ENCODE data around the gene PNMA3.
"Not testable (repeated sequence)": the region's sequence is repeated elsewhere in the genome, so short reads cannot be mapped to it uniquely, and the experiment has no call there.

PNMA3 gene

GRCh38 chrX:153055871-153056749 lies at the start of gene PNMA3:
Gene PNMA3 (plus strand): TSS chrX:153056470. CDS start chrX:153057056, 586 bp downstream.
- TF ChIP-seq CTCF (IDR thresholded peaks at IDR 0.05; ENCODE audit: extremely low read depth, missing control alignments): no peak
- DNase-seq (ENCODE audit: low spot score): no peak

GRCh38 chrX:153017174-153017573 lies 39.1 kb upstream of the PNMA3 start:
- not testable (repeated sequence) for DNase-seq (ENCODE audit: low spot score)

- no peak for DNase-seq (ENCODE audit: low spot score)
- TF ChIP-seq CTCF (IDR thresholded peaks at IDR 0.05; ENCODE audit: extremely low read depth, missing control alignments): no peak
Observed at GRCh38 chrX:153019166-153019565, 37.1 kb upstream of the PNMA3 start.

- not testable (repeated sequence) for DNase-seq (ENCODE audit: low spot score)
Observed at GRCh38 chrX:153026501-153026900, 29.8 kb upstream of the PNMA3 start.

GRCh38 chrX:153028487-153028886 lies 27.8 kb upstream of the PNMA3 start:
- not testable (repeated sequence) for DNase-seq (ENCODE audit: low spot score)

GRCh38 chrX:153029162-153029561 lies 27.1 kb upstream of the PNMA3 start:
- DNase-seq (ENCODE audit: low spot score): no peak
- no peak for TF ChIP-seq CTCF (IDR thresholded peaks at IDR 0.05; ENCODE audit: extremely low read depth, missing control alignments)

- no peak for TF ChIP-seq CTCF (IDR thresholded peaks at IDR 0.05; ENCODE audit: extremely low read depth, missing control alignments)
- no peak for DNase-seq (ENCODE audit: low spot score)
Observed at GRCh38 chrX:153029875-153030274, 26.4 kb upstream of the PNMA3 start.

- DNase-seq (ENCODE audit: low spot score): no peak
- TF ChIP-seq CTCF (IDR thresholded peaks at IDR 0.05; ENCODE audit: extremely low read depth, missing control alignments): no peak
Observed at GRCh38 chrX:153030801-153031200, 25.5 kb upstream of the PNMA3 start.

- DNase-seq (ENCODE audit: low spot score): peak; percentile 84
- TF ChIP-seq CTCF (IDR thresholded peaks at IDR 0.05; ENCODE audit: extremely low read depth, missing control alignments): peak; percentile 64
Observed at GRCh38 chrX:153032397-153033118, 23.7 kb upstream of the PNMA3 start.

Measured in GM20000 (cell line).